IMR-90 (cell line): ENCODE measurements around the gene CFDP1. TPM values are rescaled to one million over a fixed set of nuclear protein-coding genes. Genes with fewer than 3 reads are reported as not detected.

ENCODE experiments used
- ATAC-seq: fragments of 200-7000 bp; cut with Tn5 transposase; 2 replicates; pipeline ENCODE4 v1.9.1; 2020; ENCODE audit warnings: low read depth, mild to moderate bottlenecking, moderate library complexity
- BruUV-seq: library from RNA; stranded (reverse); fragments of 400-500 nt; replicated peaks from 2 replicates; lab custom pipeline; 2021; lab: Mats Ljungman, UMichigan
- CTCF ChIA-PET: fragments of 300-600 bp; formaldehyde crosslinking; extraction: SDS; loops from one replicate; lab custom pipeline; 2021; ENCODE audit warnings: antibody characterized with exemption; lab: Yijun Ruan, JAX
- POLR2A ChIA-PET: fragments of 300-600 bp; sonication (Branson Sonifier 250); formaldehyde crosslinking; loops from one replicate; lab custom pipeline; 2022; ENCODE audit warnings: antibody characterized with exemption; ENCODE audit not compliant: unreplicated experiment; lab: Charles Lee
- DNase-seq: peaks from one replicate; pipeline ENCODE4 v3.0.0; 2013
- H2AFZ ChIP-seq: replicated peaks from 2 replicates; pipeline ENCODE3; 2013; ENCODE audit warnings: low read length, mild to moderate bottlenecking; ENCODE audit not compliant: poor library complexity
- H2AK5ac ChIP-seq: 2 replicates; pipeline ENCODE4 v1.6.1; 2013; ENCODE audit warnings: low read depth, low read length, inconsistent platforms
- H2AK9ac ChIP-seq: replicated peaks from 2 replicates; pipeline ENCODE3; 2013; ENCODE audit warnings: mild to moderate bottlenecking, low read depth, low read length, moderate library complexity; ENCODE audit not compliant: poor library complexity
- H2BK120ac ChIP-seq: 2 replicates; pipeline ENCODE4 v1.6.1; 2013; ENCODE audit warnings: low read depth, low read length, inconsistent platforms
- H2BK15ac ChIP-seq: 3 replicates; pipeline ENCODE4 v1.6.1; 2013; ENCODE audit warnings: low read depth, low read length, inconsistent platforms
- H2BK20ac ChIP-seq: 2 replicates; pipeline ENCODE4 v1.6.1; 2013; ENCODE audit warnings: low read depth, mild to moderate bottlenecking, inconsistent platforms, low read length, moderate library complexity
- H2BK5ac ChIP-seq: 2 replicates; pipeline ENCODE4 v1.6.1; 2013; ENCODE audit warnings: mild to moderate bottlenecking, low read depth, low read length, inconsistent platforms; ENCODE audit not compliant: poor library complexity, severe bottlenecking
- H3K14ac ChIP-seq: replicated peaks from 2 replicates; pipeline ENCODE4 v1.6.1; 2013; ENCODE audit warnings: low read depth, low read length, inconsistent platforms
- H3K18ac ChIP-seq: 2 replicates; pipeline ENCODE4 v1.6.1; 2013; ENCODE audit warnings: low read depth, low read length, control low read depth
- H3K23ac ChIP-seq: 2 replicates; pipeline ENCODE4 v1.6.1; 2013; ENCODE audit warnings: low read depth, low read length, inconsistent platforms
- H3K27ac ChIP-seq: 2 replicates; pipeline ENCODE4 v1.5.1; 2013; ENCODE audit warnings: mild to moderate bottlenecking, control low read depth, low read length; ENCODE audit not compliant: insufficient read depth
- H3K27me3 ChIP-seq: 2 replicates; pipeline ENCODE4 v1.6.1; 2013; ENCODE audit warnings: low read length; ENCODE audit not compliant: control insufficient read depth, insufficient read depth
- H3K36me3 ChIP-seq: 2 replicates; pipeline ENCODE4 v1.6.1; 2013; ENCODE audit warnings: low read length, mixed read lengths; ENCODE audit not compliant: control insufficient read depth, insufficient read depth
- H3K4ac ChIP-seq: 2 replicates; pipeline ENCODE4 v1.6.1; 2013; ENCODE audit warnings: low read depth, low read length, inconsistent platforms
- H3K4me1 ChIP-seq: 2 replicates; pipeline ENCODE4 v1.6.1; 2013; ENCODE audit warnings: low read length, mixed read lengths; ENCODE audit not compliant: control insufficient read depth, insufficient read depth
- H3K4me2 ChIP-seq: 2 replicates; pipeline ENCODE4 v1.6.1; 2013; ENCODE audit warnings: low read depth, mild to moderate bottlenecking, control low read depth, low read length, moderate library complexity
- H3K4me3 ChIP-seq: 2 replicates; pipeline ENCODE4 v1.5.1; 2013; ENCODE audit warnings: low read depth, mild to moderate bottlenecking, control low read depth, low read length, moderate library complexity; ENCODE audit not compliant: insufficient read depth
- H3K56ac ChIP-seq: 2 replicates; pipeline ENCODE4 v1.6.1; 2013; ENCODE audit warnings: low read length, inconsistent platforms; ENCODE audit not compliant: insufficient read depth; ENCODE audit errors: extremely low read depth
- H3K79me1 ChIP-seq, 2 experiments: 2 replicates each; pipeline ENCODE4 v1.6.1; 2013; ENCODE audit warnings: low read length in 2 of 2, inconsistent platforms in 1 of 2, low read depth in 1 of 2
- H3K9ac ChIP-seq: 2 replicates; pipeline ENCODE4 v1.6.1; 2013; ENCODE audit warnings: low read depth, low read length, control low read depth
- H3K9me1 ChIP-seq: 2 replicates; pipeline ENCODE4 v1.6.1; 2013; ENCODE audit warnings: low read length, inconsistent platforms; ENCODE audit not compliant: insufficient read depth
- H3K9me3 ChIP-seq: 2 replicates; pipeline ENCODE4 v1.6.1; 2013; ENCODE audit warnings: low read length; ENCODE audit not compliant: control insufficient read depth, insufficient read depth
- H4K20me1 ChIP-seq: 2 replicates; pipeline ENCODE4 v1.6.1; 2013; ENCODE audit warnings: low read length, inconsistent platforms; ENCODE audit not compliant: insufficient read depth
- H4K5ac ChIP-seq: 2 replicates; pipeline ENCODE4 v1.6.1; 2013; ENCODE audit warnings: mild to moderate bottlenecking, low read depth, low read length, control low read depth
- H4K8ac ChIP-seq, 2 experiments: 2 replicates each; pipeline ENCODE4 v1.6.1; 2013; ENCODE audit warnings: low read depth in 2 of 2, low read length in 2 of 2, control low read depth in 1 of 2, inconsistent platforms in 1 of 2
- H4K91ac ChIP-seq: 2 replicates; pipeline ENCODE4 v1.6.1; 2013; ENCODE audit warnings: low read depth, low read length, inconsistent platforms; ENCODE audit not compliant: insufficient read depth
- CEBPB ChIP-seq: IDR thresholded peaks from 2 replicates; pipeline ENCODE4 v1.6.1; 2012; ENCODE audit warnings: low read depth, low read length, improper control_type of control experiment
- ELK1 ChIP-seq: fragments of 150-350 bp; IDR thresholded peaks from 2 replicates; pipeline ENCODE4 v1.6.1; 2016; ENCODE audit warnings: low read depth, mild to moderate bottlenecking, low read length, moderate library complexity, borderline replicate concordance
- FOS ChIP-seq: fragments of 150-350 bp; IDR thresholded peaks from 2 replicates; pipeline ENCODE4 v1.6.1; 2016; ENCODE audit warnings: low read depth, low read length
- MAFK ChIP-seq: IDR thresholded peaks from 2 replicates; pipeline ENCODE4 v1.6.1; 2012; ENCODE audit warnings: low read depth, low read length, improper control_type of control experiment
- MAZ ChIP-seq: IDR thresholded peaks from 2 replicates; pipeline ENCODE4 v1.6.1; 2012; ENCODE audit warnings: low read depth, mild to moderate bottlenecking, low read length, improper control_type of control experiment, moderate library complexity, borderline replicate concordance
- MXI1 ChIP-seq: IDR thresholded peaks from 2 replicates; pipeline ENCODE4 v1.6.1; 2012; ENCODE audit warnings: low read depth, mild to moderate bottlenecking, low read length, moderate library complexity, borderline replicate concordance
- NFE2L2 ChIP-seq: fragments of 150-350 bp; IDR thresholded peaks from 2 replicates; pipeline ENCODE4 v1.6.1; 2016; ENCODE audit warnings: low read depth, mild to moderate bottlenecking, low read length
- POLR2A ChIP-seq: IDR thresholded peaks from 2 replicates; pipeline ENCODE4 v1.6.1; 2012; ENCODE audit warnings: mild to moderate bottlenecking, low read depth, low read length
- RFX5 ChIP-seq: IDR thresholded peaks from 2 replicates; pipeline ENCODE4 v1.8.0; 2012; ENCODE audit warnings: low read depth, mild to moderate bottlenecking, low read length, moderate library complexity
- USF2 ChIP-seq: fragments of 150-350 bp; IDR thresholded peaks from 2 replicates; pipeline ENCODE4 v1.6.1; 2017; ENCODE audit warnings: mild to moderate bottlenecking, antibody characterized with exemption, low read length, low read depth
- WGBS, 2 experiments: methylation state at CpG; one replicate each; pipeline versions ENCODE4 v1.1.5 to v1.1.7; 2013; ENCODE audit warnings: missing lambda C conversion rate in 2 of 2; ENCODE audit not compliant: insufficient read length in 1 of 2; ENCODE audit errors: extremely low coverage in 2 of 2; 5-methylcytosine and 5-hydroxymethylcytosine counted together
- dilution Hi-C: fragments of 300-500 bp; cut with HindIII; formaldehyde crosslinking; loops from one replicate; pipeline ENCODE4 v1.14.3; 2018; ENCODE audit warnings: low sequenced_read_pairs; ENCODE audit not compliant: unreplicated experiment
- in situ Hi-C: fragments of 300-500 bp; cut with MboI; formaldehyde crosslinking; loops from 3 replicates; pipeline ENCODE4 v1.14.3; 2019; ENCODE audit warnings: low sequenced_read_pairs, inconsistent platforms, mixed read lengths
- intact Hi-C: fragments of 100-400 bp; cut with micrococcal nuclease; formaldehyde crosslinking; loops from 2 replicates; pipeline ENCODE4 v1.10.0; 2022
- polyA plus RNA-seq, 3 experiments: library from polyadenylated mRNA; depleted of rRNA; stranded (reverse); fragments of >200 nt; gene quantifications; 2 replicates each; pipeline ENCODE4 v1.2.3, GENCODE V29; 2012; ENCODE audit warnings: low replicate concordance in 1 of 3
- total RNA-seq: library from RNA; depleted of rRNA; stranded (reverse); fragments of >200 nt; gene quantifications from 2 replicates; pipeline ENCODE4 v1.2.3, GENCODE V29; 2012

CFDP1 gene
- total and polyA plus RNA-seq, 2 of the 4 experiments (the other 2 are of a cell fraction): 15.6 to 38.7 TPM

DNA sequence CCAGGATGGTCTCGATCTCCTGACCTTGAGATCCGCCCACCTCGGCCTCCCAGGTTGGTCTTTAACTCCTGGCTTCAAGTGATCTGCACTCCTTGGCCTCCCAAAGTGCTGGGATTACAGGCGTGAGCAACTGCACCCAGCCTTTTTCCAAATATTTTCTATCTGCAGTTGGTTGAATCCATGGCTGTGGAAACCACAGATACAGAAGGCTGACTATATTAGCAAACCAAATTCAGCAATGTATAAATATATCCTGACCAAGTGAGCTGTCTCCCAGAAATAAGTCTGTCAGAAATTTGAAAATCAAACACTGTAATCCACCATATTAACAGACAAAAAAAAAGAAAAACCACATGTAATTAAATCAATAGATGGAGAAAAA is 9.6 kb downstream of the CFDP1 start:
- no peak for TF ChIP-seq NFE2L2
- no peak for TF ChIP-seq CEBPB
- no peak for TF ChIP-seq USF2
- no peak for TF ChIP-seq MAFK
- no peak for TF ChIP-seq FOS
- TF ChIP-seq MAZ: no peak
- no peak for TF ChIP-seq MXI1
- TF ChIP-seq ELK1: no peak
- no peak for TF ChIP-seq RFX5
- no peak for TF ChIP-seq POLR2A
- no peak overlapping the region for H2AFZ ChIP-seq
- H3K4ac ChIP-seq: no peak overlapping the region
- H3K27ac ChIP-seq: no peak overlapping the region
- peaks cover 13% of the 10 kb centered on the region for H4K20me1 ChIP-seq
- DNase-seq (no peak), ATAC-seq (peak; percentile 35)
- H2AK5ac ChIP-seq: no peak overlapping the region
- H4K8ac ChIP-seq: no peak overlapping the region
- H3K4me3 ChIP-seq: no peak overlapping the region
- dilution Hi-C loops: no loop called here
- peak overlapping the region; percentile 43 for H2BK5ac ChIP-seq
- H3K79me1 ChIP-seq: peaks cover 24 to 60% of the 10 kb centered on the region in 2 experiments
- BruUV-seq: no TSS peak
- no peaks in the 10 kb centered on the region; the same call in 1 of the 2 replicates for H3K9me1 ChIP-seq
- no peaks in the 10 kb centered on the region for H3K27me3 ChIP-seq
- H3K4me2 ChIP-seq: no peak overlapping the region
- CTCF ChIA-PET: interaction anchor here (1.1 kb wide), 1 partner anchor 343 kb away, joined by 3 read pairs; no protein-coding TSS in a partner anchor
- no peak overlapping the region for H2AK9ac ChIP-seq
- no peak overlapping the region for H3K14ac ChIP-seq
- no peak overlapping the region for H4K91ac ChIP-seq
- H3K4me1 ChIP-seq: no peaks in the 10 kb centered on the region; the same call in 1 of the 2 replicates
- no peak overlapping the region for H3K56ac ChIP-seq
- no peak overlapping the region for H2BK20ac ChIP-seq
- POLR2A ChIA-PET: no interaction called here
- no peak overlapping the region for H3K23ac ChIP-seq
- in situ Hi-C loops: no loop called here
- H2BK120ac ChIP-seq: no peak overlapping the region
- H3K36me3 ChIP-seq: no peaks in the 10 kb centered on the region
- no peak overlapping the region for H3K18ac ChIP-seq
- intact Hi-C loops: no loop called here
- no peak overlapping the region for H4K5ac ChIP-seq
- 100% methylated on average over 3 of the region's 4 CpGs; no CpG with 5 or more reads in 1 of the 2 experiments for WGBS, 2 experiments
- no peak overlapping the region for H2BK15ac ChIP-seq
- no peaks in the 10 kb centered on the region for H3K9me3 ChIP-seq
- H3K9ac ChIP-seq: no peak overlapping the region
